ENCODE results near the gene CCDC78.

GRCh38 chr16:715477-716199, 10.6 kb downstream of the CCDC78 start:
- TF ChIP-seq CTCF (IDR thresholded peaks at IDR 0.05) (no peak), EP300 (IDR thresholded peaks at IDR 0.05; ENCODE audit: low read depth) (no peak)

Data from transverse colon (tissue), 3 donors.